Activated naive CD8-positive, alpha-beta T cell treated with anti-CD3 and anti-CD28 coated beads for 36 hours (primary cell): ENCODE data around the gene PFDN5. TPM values are rescaled to one million over a fixed set of nuclear protein-coding genes. Genes with fewer than 3 reads are reported as not detected.

Source experiments
- total RNA-seq, 2 experiments: library from RNA; stranded (reverse); gene quantifications; one replicate each; pipeline ENCODE4 v1.2.3, GENCODE V29; 2021

Gene PFDN5
- total RNA-seq, 2 experiments from 2014 or later, result 309 to 321 TPM

Other genes starting within 250 kb of the PFDN5 start
- gene TNS2, start 245.5 kb upstream of the PFDN5 start, total RNA-seq, result 1 to 10 TPM; 1.5 to 2.6 TPM
- 10 to 100 TPM; 23.5 to 25.7 TPM for gene SPRYD3, start 216.2 kb upstream of the PFDN5 start, total RNA-seq
- 1 to 10 TPM; 1.9 to 2.2 TPM for gene IGFBP6, start 197.9 kb upstream of the PFDN5 start, total RNA-seq
- 1 to 10 TPM; 3.1 to 3.8 TPM for gene SOAT2, start 192.1 kb upstream of the PFDN5 start, total RNA-seq
- 10 to 100 TPM; 34.9 to 42.8 TPM for gene ZNF740, start 114.8 kb upstream of the PFDN5 start, total RNA-seq
- 10 to 100 TPM; 11.8 to 11.9 TPM for gene CSAD, start 114.6 kb upstream of the PFDN5 start, total RNA-seq
- gene ITGB7, start 88.3 kb upstream of the PFDN5 start, total RNA-seq, result 100 to 1,000 TPM; 102 to 105 TPM
- gene RARG, start 63.3 kb upstream of the PFDN5 start, total RNA-seq, result 10 to 100 TPM; 22.7 to 26.0 TPM
- 10 to 100 TPM; 66.3 to 67.7 TPM for gene ESPL1, start 27.2 kb upstream of the PFDN5 start, total RNA-seq
- 10 to 100 TPM; 73.4 to 79.7 TPM for gene MYG1, start 4.2 kb downstream of the PFDN5 start, total RNA-seq
- gene AAAS, start 26.1 kb downstream of the PFDN5 start, total RNA-seq, result 10 to 100 TPM; 79.9 to 86.4 TPM
- not detected for gene SP7, start 40.8 kb downstream of the PFDN5 start, total RNA-seq
- 10 to 100 TPM; 65.8 to 68.1 TPM for gene SP1, start 84.6 kb downstream of the PFDN5 start, total RNA-seq
- gene AMHR2, start 128.3 kb downstream of the PFDN5 start, total RNA-seq, result not detected
- gene PRR13, start 146.2 kb downstream of the PFDN5 start, total RNA-seq, result 100 to 1,000 TPM; 221 to 247 TPM
- gene PCBP2, start 156.6 kb downstream of the PFDN5 start, total RNA-seq, result 1,000 to 10,000 TPM; 1,052 to 1,089 TPM
- 1 to 10 TPM; 8.4 to 8.7 TPM for gene MAP3K12, start 203.9 kb downstream of the PFDN5 start, total RNA-seq
- gene TARBP2, start 205.7 kb downstream of the PFDN5 start, total RNA-seq, result 10 to 100 TPM; 41.0 to 47.3 TPM
- gene NPFF, start 211.9 kb downstream of the PFDN5 start, total RNA-seq, result not detected